GM18873 (cell line): ENCODE results near the gene CFAP47.
"Not testable (repeated sequence)": the region's sequence is repeated elsewhere in the genome, so short reads cannot be mapped to it uniquely, and the experiment has no call there.

ENCODE experiments used
- ATAC-seq: cut with Tn5 transposase; IDR thresholded peaks from one replicate; pipeline ENCODE4 v1.9.1; 2021; ENCODE audit warnings: mild to moderate bottlenecking, moderate library complexity, moderate number of reproducible peaks; ENCODE audit not compliant: unreplicated experiment, low FRiP score

The CFAP47 gene

GRCh38 chrX:36214924-36215323 lies 295.4 kb downstream of the CFAP47 start:
- ATAC-seq: no peak

GRCh38 chrX:36218801-36219200 lies 299.3 kb downstream of the CFAP47 start:
- ATAC-seq: no peak

GRCh38 chrX:36234840-36235528 lies 315.4 kb downstream of the CFAP47 start:
- ATAC-seq: not testable (repeated sequence)

- ATAC-seq: no peak
Observed at GRCh38 chrX:36241397-36241796, 321.9 kb downstream of the CFAP47 start.

GRCh38 chrX:36266155-36266554 lies 346.6 kb downstream of the CFAP47 start:
- no peak for ATAC-seq

- no peak for ATAC-seq
Observed at GRCh38 chrX:36310136-36310535, 390.6 kb downstream of the CFAP47 start.

- ATAC-seq: no peak
Observed at GRCh38 chrX:36314303-36314702, 394.8 kb downstream of the CFAP47 start.

GRCh38 chrX:36334572-36334971 lies 415.0 kb downstream of the CFAP47 start:
- no peak for ATAC-seq

- ATAC-seq: no peak
Observed at GRCh38 chrX:36336751-36337150, 417.2 kb downstream of the CFAP47 start.

GRCh38 chrX:36344301-36344700 lies 424.8 kb downstream of the CFAP47 start:
- no peak for ATAC-seq

GRCh38 chrX:36348509-36348908 lies 429.0 kb downstream of the CFAP47 start:
- no peak for ATAC-seq

GRCh38 chrX:36357855-36358254 lies 438.3 kb downstream of the CFAP47 start:
- ATAC-seq: no peak

- no peak for ATAC-seq
Observed at GRCh38 chrX:36364262-36364661, 444.7 kb downstream of the CFAP47 start.

GRCh38 chrX:36383495-36383894 lies 464.0 kb downstream of the CFAP47 start:
- no peak for ATAC-seq

GRCh38 chrX:36388901-36389300 lies 469.4 kb downstream of the CFAP47 start:
- ATAC-seq: no peak

GRCh38 chrX:36401774-36402173 lies 482.2 kb downstream of the CFAP47 start:
- ATAC-seq: no peak

- no peak for ATAC-seq
Observed at GRCh38 chrX:36407836-36408235, 488.3 kb downstream of the CFAP47 start.

- no peak for ATAC-seq
Observed at GRCh38 chrX:36414056-36414455, 494.5 kb downstream of the CFAP47 start.

- ATAC-seq: no peak
Observed at GRCh38 chrX:36422368-36422767, 502.8 kb downstream of the CFAP47 start.

- ATAC-seq: no peak
Observed at GRCh38 chrX:36431819-36432218, 512.3 kb downstream of the CFAP47 start.

- no peak for ATAC-seq
Observed at GRCh38 chrX:36434522-36434921, 515.0 kb downstream of the CFAP47 start.
